Lower lobe of right lung (tissue), 2 donors: ENCODE results near the gene RDX. TPM values are rescaled to one million over a fixed set of nuclear protein-coding genes. Genes with fewer than 3 reads are reported as not detected.

Experiments used
- ATAC-seq, 2 donors: fragments of 200-7000 bp; cut with Tn5 transposase; one replicate each; pipeline ENCODE4 v1.9.1; 2020 to 2022; ENCODE audit warnings: mild to moderate bottlenecking in 2 of 2, moderate library complexity in 2 of 2
- DNase-seq: peaks from one replicate; pipeline ENCODE4 v3.0.0-alpha.2; 2020
- H3K27ac ChIP-seq: fragments of 200-600 bp; one replicate; pipeline ENCODE4 v1.8.0; 2022
- H3K27me3 ChIP-seq: fragments of 200-600 bp; one replicate; pipeline ENCODE4 v1.8.0; 2022; ENCODE audit warnings: low read depth
- H3K36me3 ChIP-seq: fragments of 200-600 bp; one replicate; pipeline ENCODE4 v1.8.0; 2022; ENCODE audit warnings: mild to moderate bottlenecking
- H3K4me1 ChIP-seq: fragments of 200-600 bp; one replicate; pipeline ENCODE4 v1.8.0; 2022
- H3K4me3 ChIP-seq: fragments of 200-600 bp; one replicate; pipeline ENCODE4 v1.8.0; 2022; ENCODE audit warnings: mild to moderate bottlenecking
- H3K9me3 ChIP-seq: fragments of 200-600 bp; one replicate; pipeline ENCODE4 v1.8.0; 2022
- intact Hi-C: fragments of 100-400 bp; cut with DNase I; formaldehyde crosslinking; loops from one replicate; pipeline ENCODE4 v1.11.0; 2022
- total RNA-seq: library from RNA; stranded (reverse); fragmentation: NEBNext Ultra II Directional; extraction: Animal tissue kit (Norgen Biotek cat#: 25700); gene quantifications from one replicate; pipeline ENCODE4 v1.2.1, GENCODE V29; 2021
- TF ChIP-seq, protein P1 (sequence below): fragments of 200-600 bp; IDR thresholded peaks from one replicate; pipeline ENCODE4 v1.8.0; 2022; ENCODE audit warnings: antibody characterized with exemption, mild to moderate bottlenecking
- donor health status: DM: no; HTN: yes; CAD: no; lungs with severe emphysema.

The RDX gene
- total RNA-seq, 1 donor from 2014 or later, result 152 TPM

DNA sequence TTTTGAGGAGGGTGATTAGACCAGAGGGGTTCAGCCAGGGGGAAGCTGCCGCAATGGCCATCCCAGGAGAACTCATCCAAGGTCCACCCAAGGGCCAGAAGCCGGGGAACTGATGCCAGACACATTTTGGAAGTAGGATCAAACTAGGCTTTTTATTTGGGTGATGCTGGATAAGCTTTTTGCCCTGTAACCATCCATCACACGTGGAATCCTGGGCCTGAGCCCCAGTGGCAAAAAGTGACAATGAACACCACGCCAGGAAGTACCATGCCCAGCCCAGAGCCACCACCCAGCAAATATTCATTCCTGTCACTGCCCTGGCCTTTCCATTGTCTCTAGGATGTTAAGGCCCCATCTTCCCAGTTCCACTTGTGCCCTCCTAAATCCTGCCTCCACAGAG is 117.3 kb downstream of the RDX start:
- Histone ChIP-seq H3K4me1 (peaks cover 7% of the 10 kb centered on the region), H3K27me3 (no peaks in the 10 kb centered on the region), H3K36me3 (no peaks in the 10 kb centered on the region), H3K27ac (no peak overlapping the region), H3K4me3 (no peak overlapping the region), H3K9me3 (no peaks in the 10 kb centered on the region)
- DNase-seq (no peak), ATAC-seq (no peak)
- TF ChIP-seq, protein P1, sequence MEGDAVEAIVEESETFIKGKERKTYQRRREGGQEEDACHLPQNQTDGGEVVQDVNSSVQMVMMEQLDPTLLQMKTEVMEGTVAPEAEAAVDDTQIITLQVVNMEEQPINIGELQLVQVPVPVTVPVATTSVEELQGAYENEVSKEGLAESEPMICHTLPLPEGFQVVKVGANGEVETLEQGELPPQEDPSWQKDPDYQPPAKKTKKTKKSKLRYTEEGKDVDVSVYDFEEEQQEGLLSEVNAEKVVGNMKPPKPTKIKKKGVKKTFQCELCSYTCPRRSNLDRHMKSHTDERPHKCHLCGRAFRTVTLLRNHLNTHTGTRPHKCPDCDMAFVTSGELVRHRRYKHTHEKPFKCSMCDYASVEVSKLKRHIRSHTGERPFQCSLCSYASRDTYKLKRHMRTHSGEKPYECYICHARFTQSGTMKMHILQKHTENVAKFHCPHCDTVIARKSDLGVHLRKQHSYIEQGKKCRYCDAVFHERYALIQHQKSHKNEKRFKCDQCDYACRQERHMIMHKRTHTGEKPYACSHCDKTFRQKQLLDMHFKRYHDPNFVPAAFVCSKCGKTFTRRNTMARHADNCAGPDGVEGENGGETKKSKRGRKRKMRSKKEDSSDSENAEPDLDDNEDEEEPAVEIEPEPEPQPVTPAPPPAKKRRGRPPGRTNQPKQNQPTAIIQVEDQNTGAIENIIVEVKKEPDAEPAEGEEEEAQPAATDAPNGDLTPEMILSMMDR, result no peak
- intact Hi-C loops, result no loop called here

DNA sequence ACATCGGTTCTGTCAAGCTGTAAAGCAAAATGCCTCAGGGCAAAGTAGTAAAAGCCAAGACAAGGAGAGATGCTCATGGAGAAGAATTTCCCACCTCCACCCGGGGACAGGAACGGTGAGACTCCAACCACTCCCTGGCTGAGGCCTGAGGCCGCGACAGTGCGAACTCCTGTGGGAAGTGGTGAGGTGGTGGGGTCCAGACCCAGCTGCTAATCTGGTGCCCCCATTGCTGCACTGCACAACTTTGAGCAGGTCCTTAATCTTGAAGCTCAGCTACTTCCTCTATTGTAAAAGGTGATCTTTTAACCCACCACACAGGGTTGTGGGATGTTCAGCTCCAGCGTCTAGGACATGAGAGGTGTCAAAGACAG is 119.3 kb downstream of the RDX start:
- DNase-seq (no peak), ATAC-seq (no peak)
- no peaks in the 10 kb centered on the region for H3K9me3 ChIP-seq
- H3K27me3 ChIP-seq, result no peaks in the 10 kb centered on the region
- no peaks in the 10 kb centered on the region for H3K36me3 ChIP-seq
- TF ChIP-seq, protein P1, result no peak
- H3K4me1 ChIP-seq, result peaks cover 11% of the 10 kb centered on the region
- no peak overlapping the region for H3K4me3 ChIP-seq
- intact Hi-C loops, result no loop called here
- no peak overlapping the region for H3K27ac ChIP-seq

DNA sequence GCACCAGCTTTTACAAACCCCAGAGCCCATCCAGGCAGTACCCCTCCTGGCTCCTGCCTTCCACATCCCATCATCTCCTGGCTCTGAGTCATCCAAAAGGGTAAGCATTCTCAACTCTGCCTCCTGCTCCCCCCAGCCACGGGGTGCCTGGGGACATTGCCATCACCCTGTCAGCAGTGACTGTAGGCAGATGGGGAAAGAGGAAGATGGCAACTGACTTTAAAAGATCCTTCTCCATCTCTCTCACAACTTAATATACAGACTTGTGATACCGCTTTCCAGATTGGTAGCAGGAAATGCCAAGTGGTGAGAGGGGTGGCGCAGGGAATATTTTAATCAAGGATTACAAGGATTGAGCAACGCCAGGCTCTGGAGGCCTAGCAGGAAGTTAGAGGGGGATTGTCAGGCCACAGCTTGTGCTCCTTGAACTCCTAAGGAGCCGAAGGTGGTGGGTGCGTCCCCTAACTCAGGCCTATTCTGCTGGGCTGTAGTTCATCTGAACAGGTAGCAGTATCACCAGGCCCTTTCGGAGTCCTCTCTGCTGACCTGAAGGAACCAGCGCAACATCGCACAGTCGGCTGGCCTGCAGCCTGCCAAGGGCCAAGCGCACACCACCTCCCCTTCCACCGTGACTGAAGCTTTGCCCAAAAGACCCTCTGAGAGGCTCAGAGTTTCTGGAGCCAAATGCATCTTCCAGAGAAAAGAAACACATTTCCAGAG is 119.9 kb downstream of the RDX start:
- Histone ChIP-seq H3K4me3 (no peak overlapping the region), H3K36me3 (no peaks in the 10 kb centered on the region), H3K27me3 (no peaks in the 10 kb centered on the region), H3K4me1 (peaks cover 11% of the 10 kb centered on the region), H3K27ac (no peak overlapping the region), H3K9me3 (no peaks in the 10 kb centered on the region)
- intact Hi-C loops, result no loop called here
- TF ChIP-seq, protein P1, result no peak
- ATAC-seq, result peak in 1 of 2 donors; percentile 44
- DNase-seq, result no peak

DNA sequence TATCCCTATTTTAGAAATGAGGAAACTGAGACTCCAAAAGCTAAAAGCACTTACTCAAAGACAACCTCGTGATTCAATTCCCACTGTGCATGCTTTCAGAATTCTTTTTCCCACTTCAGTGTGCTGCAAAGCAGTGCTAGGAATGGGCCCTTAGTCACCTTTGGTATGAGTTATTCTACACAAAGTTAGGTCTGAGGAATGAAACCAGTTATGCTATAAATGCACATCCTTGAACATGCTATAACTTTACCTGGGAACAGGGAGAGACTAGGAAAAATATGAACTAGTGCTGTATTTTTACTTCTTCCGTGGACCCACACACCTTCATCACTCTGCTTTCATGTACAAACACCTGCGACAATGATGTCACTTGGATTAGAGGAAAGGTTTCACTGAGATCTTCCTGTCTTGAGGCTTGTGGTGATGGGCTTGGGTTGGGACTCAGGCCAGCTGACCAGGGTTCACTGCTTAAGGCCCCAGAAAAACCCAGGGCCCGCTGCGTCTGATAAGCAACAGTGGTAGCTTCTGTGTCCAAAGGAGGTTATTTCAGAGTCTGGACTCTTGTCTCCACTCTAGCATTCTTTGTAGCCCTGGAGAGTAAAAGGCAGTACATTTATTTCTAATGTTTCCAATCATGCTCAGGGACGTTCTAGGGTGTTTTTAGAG is 121.6 kb downstream of the RDX start:
- peak; percentile 67 to 74 for ATAC-seq
- Histone ChIP-seq H3K4me1 (peaks cover 11% of the 10 kb centered on the region), H3K27ac (peak overlapping the region; percentile 2), H3K9me3 (no peaks in the 10 kb centered on the region), H3K36me3 (no peaks in the 10 kb centered on the region), H3K4me3 (peak overlapping the region; percentile 27), H3K27me3 (no peaks in the 10 kb centered on the region)
- intact Hi-C loops, result no loop called here
- no peak for DNase-seq
- TF ChIP-seq, protein P1, result no peak

DNA sequence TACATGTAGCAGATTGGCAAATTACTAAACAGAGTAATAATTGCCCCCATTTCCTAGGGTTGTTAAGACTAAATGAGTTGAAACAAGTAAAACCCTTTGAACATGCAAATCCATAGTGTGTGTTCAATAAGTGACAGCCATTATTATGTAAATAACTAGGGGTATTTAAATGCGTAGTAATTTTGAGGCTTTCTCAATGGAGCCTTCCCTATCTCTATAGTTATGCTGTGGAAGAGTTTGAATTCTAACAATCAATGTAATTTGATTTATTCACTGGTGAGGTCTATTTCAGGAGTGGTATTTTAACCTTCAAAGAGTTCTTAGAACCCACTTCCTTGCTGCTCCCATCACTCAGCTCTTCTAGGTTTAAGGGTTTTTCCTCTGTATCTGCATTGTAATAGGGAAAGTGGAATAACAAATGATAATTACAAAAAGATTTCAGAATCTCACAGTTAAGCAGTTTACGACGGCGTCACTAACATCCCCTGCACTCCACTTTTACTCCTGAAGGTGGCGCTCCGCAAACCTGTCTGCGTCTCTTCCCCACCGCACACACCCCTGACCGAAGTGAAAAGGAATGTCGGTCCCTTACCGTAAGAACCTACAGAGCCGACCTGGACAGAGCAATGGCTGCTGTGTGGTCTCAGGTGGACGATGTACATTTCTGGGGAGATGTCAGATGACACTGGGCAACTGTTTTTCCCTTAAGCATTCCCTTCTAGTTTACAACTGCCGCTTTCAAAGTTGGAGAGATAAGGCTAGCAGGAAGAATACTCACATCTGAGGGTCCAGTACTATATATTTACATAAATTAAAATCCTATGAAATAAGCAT is 122.4 kb downstream of the RDX start:
- ATAC-seq, result peak; percentile 90
- H3K4me3 ChIP-seq, result peak overlapping the region; percentile 27

More for the DNA sequence above, 122.4 kb downstream of the RDX start:
- peak overlapping the region; percentile 2 for H3K27ac ChIP-seq
- H3K4me1 ChIP-seq, result peaks cover 11% of the 10 kb centered on the region
- intact Hi-C loops, result no loop called here
- H3K36me3 ChIP-seq, result no peaks in the 10 kb centered on the region
- TF ChIP-seq, protein P1, result peak; percentile 73
- no peaks in the 10 kb centered on the region for H3K27me3 ChIP-seq
- no peaks in the 10 kb centered on the region for H3K9me3 ChIP-seq
- peak; percentile 78 for DNase-seq
